ENCODE results near the gene KLHDC7B.

Gene KLHDC7B

DNA sequence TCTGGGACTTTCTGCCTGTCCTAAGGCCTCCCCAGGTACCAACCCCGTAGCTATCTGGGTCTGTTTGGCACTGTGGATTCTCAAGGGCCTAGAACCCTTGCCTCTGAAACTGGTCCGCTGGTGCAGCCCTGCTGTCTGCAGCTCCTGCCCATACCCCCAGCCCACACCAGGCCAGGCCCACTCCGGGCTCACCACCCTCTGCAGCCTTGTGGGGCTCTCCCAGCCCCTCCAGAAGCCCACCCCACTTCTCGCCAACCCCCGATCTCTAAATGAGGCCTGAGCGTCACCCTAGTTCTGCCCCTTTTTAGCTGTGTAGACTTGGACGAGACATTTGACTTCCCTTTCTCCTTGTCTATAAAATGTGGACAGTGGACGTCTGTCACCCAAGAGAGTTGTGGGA is 4.7 kb downstream of the KLHDC7B start:
- no peak for DNase-seq

DNA sequence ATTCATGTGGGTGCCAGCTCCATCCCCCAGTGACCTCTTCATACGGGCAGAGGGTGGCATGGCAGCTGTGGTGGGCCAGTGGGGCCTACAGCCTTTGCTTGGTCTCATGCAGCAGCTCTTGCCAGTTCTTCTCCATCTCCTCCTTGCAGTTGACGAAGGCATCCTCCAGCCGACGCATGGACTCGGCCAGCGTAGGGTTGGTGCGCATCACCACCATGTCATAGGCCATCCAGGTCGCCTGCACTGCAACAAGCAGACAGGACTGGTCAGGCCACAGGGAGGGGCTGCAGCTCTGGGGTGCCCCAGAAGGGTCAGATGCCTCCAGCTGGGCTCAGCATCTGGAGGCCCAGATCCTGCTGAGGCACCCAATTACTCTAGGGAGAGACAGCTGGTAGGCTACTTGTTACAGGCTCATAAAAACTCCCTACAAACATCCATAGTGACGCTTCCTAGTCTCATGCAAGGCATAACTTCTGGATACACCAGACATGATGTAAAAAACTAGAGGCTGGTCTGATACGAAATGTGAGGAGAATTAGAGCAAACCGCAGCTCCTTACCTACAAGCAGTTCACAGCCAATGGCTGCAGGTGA is 5.6 kb downstream of the KLHDC7B start:
- DNase-seq, result no peak

DNA sequence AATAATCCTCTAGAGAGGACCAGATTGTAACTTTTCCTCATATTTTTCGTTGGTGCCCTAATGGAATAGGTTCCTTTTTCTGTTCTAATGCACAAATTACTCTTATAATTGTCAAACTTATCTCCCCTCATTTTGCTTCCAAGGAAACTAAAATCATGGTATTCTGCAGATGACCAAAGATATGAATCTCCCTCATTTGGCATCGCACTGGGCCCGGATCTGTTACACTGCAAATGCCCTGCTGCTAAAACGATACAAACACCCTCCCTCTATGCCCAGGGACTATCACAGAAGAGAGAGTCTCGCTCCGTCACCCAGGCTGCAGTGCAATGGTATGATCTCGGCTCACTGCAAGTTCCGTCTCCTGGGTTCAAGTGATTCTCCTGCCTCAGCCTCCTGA is 7.6 kb downstream of the KLHDC7B start:
- DNase-seq, result no peak

DNA sequence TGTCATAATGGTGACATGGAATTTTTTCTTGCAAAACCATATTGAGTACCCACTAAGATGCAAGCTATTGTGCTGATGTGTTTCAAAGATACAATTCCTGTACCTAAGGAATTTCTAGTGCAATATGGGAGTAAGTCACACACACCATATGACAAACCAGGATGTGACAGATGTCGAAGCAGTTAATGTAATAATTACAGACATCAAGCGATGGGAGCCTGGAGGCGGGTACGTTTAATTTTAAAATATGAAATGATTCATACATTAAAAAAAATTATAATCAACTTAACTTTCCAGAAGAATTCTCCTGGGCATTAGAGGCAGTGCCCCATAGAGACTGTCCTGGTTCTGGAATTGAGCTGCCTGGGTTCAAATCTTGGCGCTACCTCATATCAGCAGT is 11.0 kb downstream of the KLHDC7B start:
- peak; percentile 45 for DNase-seq

DNA sequence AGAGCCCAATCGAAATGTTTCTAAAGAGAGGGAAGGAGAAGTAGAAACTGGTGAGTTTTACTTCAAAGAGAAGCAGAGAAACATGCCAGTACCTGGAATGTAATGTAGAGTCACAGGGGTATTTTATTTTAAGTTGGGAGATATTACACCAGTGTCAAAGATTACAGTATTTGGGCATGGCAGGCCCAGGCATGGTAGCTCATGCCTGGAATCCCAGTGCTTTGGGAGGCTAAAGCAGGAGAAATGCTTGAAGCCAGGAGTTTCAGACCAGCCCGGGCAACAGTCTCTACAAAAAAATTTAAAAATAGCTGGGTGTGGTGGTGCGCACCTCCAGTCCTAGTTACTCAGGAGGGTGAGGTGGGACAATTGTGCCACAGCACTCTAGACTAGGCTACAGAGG is 14.3 kb downstream of the KLHDC7B start:
- DNase-seq, result no peak

DNA sequence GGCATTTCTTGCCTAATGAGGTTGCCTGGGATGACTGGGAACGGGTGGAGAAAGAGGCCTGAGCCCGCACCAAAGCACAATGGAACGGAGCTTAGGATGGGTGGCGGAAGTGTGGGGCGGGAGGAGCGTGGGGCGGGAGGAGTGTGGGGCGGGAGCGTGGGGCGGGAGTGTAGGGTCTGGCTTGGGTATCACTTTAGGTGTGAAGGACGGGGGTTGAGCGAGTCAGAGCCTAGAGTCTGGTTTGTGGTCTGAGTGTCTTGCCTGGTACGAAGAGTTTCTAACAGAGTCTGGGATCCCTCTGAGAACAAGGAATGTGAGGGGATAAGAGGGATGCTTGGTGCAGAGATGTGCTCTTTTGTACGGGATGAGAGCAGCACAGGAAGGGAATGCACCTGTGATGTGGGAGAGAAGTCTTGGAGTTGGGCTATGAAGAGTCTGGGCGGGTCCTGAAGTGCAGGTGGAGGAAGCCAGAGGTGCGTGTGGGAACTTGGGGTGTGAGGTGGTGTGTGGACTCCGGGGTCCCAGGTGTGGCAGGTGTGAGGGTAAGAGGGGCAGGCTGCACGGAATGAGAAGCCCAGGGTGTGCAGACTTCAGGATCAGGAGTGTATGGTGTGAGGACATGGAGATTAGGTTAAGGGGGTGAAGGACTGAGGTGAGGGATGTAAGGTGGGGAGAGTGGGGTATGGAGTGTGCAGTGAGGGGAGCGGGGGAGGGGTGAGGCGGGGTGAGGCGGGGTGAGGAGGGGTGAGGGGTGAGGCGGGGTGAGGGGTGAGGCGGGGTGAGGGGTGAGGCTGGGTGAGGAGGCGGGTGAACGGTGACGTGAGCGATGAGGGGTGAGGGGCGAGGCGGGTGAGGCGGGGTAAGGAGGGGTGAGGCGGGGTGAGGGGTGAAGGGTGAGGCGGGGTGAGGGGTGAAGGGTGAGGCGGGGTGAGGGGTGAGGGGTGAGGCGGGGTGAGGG is 16.0 kb downstream of the KLHDC7B start:
- no peak for DNase-seq

DNA sequence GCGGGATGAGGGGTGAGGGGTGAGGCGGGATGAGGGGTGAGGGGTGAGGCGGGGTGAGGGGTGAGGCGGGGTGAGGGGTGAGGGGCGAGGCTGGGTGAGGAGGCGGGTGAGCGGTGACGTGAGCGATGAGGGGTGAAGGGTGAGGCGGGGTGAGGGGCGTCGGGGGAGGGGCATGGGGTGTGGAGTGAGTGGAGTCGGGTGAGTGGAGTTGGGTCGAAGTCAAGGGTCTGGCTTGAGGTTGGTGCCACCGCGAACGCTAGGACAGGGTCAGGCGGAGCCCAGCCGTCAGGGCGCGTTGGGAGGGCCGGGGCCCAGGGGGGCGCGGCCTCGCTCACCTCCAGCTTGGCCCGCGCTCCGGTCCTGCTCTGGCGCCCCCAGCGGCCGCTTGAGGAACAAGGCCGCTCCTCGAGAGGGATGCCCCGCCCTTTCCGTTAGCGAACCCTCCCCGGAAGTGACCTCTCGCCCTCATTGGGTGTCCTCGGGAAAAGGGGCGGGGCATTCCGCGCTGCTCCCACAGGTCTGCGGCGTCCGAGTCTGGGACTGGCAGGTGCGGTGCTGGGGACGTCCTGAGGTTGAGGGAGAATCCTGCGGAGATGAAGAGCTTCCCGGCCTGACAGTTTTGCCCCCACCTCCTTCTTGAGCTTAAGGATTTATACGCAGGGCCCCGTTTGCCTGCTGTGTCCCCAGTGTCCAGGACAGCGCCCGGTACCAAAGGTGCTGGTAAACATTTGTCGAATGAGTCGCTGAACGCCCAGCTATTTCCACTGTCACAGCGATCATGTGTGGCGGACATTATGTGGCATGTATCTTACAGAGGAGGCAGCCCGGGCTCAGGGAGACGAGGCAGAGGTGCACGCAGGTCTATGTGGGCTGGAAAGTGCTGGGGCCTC is 17.1 kb downstream of the KLHDC7B start, which contains the start of gene SYCE3:
Gene SYCE3, minus strand, starts transcription at position 397 of the 890 bp plus-strand sequence. CDS start 6,514 bp downstream, outside the sequence.
- DNase-seq, result peak; percentile 97

DNA sequence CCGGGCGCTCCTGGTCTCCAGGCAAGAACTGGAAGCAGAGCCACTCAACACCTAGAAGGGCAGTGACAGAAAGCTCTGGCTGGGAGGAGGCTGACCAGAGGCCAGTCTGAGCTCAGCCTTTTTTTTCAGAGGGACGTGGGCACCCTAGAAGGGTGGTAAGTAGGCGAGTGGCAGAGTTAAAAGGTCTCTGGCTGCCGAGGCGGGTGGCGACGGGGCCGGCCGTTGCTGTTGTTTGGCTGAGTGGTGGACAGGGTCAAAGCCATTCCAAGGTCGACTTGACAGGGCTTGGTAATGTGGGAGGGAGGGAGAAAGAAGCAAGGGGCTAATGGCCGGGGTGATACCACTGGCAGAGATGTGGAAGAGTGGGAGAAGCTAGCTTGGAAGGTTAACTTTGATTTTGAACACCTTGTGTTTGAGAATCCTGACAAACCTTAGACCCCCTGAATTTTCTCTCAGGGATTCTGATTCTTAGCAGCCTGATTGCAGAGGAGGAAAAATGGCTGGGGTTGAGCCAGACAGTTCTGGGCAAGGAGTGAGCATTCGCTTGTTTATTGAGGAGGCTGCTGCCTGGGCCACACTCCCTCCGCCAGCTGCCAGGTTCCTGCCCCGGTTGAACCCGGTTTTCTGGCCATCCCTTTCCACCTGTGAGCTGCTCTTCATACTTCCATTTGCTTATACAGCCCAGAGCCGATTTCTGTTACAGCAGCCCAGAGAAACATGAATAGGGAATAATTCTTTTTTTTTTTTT is 17.9 kb downstream of the KLHDC7B start:
- DNase-seq, result no peak

DNA sequence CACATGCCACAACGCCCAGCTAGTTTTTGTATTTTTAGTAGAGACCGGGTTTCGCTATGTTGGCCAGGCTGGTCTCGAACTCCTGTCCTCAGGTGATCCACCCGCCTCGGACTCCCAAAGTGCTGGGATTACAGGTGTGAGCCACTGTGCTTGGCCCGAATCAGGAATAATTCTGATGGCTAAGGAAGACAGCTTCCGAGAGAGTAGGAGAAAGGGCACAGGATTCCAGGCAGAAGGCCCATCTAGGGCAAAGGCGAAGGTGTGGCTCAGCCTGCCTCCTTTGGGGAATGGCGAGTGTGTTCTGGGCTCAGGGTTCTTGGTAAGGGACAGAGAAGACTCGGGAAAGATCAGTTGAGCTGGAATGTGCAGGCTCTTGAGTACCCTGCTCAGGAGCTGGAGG is 18.6 kb downstream of the KLHDC7B start:
- DNase-seq, result no peak

DNA sequence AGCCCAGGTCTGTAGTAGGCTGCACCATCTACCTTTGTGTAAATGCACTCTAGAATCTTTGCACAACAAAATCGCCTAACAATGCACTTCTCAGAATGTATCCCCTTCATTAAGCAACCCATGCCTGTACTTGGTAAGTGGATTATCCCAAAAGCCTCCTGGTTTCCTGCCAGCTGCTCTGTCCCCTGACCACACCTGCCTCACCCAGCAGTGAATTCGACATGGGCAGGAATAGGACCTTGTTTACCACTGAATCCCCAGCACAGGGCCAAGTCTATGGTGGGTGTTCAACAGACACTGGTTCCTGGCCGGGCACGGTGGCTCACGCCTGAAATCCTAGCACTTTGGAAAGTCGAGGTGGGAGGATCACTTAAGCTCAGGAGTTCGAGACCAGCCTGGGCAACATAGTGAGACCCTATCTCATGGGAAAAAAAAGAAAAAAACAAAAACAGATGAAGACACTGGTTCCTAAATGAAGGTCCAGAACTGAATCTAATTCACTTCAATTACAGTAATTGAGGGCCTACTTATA is 22.1 kb downstream of the KLHDC7B start:
- DNase-seq, result no peak

DNA sequence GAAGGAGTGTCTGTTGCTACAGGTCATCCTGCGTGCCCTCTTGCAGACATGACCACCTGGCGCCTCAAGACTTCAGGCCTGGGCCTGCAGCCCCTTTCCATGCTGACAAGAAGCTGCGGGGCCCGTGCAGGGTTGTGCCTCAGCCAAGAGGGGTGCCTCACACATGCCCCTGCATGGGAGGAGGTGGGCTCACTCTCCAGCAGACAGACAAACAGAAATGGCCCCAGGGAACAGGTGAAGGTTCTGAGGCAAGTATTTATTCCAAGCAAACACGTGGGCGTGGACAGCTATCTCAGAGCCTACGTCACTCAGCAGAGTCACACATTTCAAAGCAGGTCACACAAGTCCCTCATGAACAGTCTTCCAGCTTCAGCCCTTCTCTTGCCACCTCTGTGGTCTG is 22.9 kb downstream of the KLHDC7B start:
- no peak for DNase-seq

DNA sequence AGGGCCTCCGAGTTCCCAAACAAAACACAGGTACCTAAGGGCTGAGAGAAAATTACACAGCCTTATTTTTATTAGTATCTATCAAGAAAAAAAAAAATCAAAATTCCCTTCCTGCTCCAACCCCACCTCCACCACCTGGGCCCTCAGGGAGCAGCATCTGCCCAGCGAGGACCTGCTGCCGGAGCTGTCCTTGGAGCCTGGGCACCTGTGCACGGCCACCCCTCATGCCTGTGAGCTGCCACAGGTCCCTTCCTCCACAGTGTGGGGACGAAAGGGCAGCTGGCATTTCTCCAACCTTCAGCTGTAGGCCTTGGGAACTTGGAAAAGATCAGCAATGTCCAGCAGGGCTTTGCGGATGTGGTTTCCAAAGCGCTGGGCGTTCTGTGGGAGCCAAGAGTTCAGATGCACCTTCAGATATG is 23.4 kb downstream of the KLHDC7B start:
- DNase-seq, result no peak

DNA sequence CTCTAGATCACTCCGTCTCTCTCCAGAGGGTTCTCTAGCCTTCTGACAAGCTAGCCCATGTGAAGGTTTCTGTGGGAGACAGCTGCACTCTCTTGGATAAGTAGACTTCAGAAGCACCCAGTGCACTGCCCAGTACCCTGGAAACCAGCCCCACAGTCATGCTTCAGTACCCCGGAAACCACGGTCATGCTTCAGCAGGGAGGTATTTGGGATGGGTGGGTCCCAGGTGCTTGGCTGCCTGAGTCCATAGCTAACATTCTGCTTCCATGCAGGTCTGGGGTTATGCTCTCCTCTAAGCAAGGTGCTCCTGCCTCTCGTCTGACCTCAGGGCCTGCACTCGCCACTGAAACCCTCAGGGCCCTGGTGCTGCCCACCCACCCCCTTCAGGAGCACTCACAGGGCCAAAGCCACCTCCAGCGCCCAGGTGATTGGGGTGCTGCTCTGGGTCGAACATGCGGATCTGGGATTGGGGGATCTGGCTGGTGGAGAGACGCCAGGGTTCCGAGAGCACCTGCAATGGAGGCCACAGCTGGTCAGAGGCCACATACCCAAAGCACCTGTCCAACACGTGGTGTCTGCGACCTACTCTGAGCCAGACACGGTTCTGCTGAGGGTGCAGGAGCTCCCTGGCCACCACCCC is 24.3 kb downstream of the KLHDC7B start:
- DNase-seq, result no peak

DNA sequence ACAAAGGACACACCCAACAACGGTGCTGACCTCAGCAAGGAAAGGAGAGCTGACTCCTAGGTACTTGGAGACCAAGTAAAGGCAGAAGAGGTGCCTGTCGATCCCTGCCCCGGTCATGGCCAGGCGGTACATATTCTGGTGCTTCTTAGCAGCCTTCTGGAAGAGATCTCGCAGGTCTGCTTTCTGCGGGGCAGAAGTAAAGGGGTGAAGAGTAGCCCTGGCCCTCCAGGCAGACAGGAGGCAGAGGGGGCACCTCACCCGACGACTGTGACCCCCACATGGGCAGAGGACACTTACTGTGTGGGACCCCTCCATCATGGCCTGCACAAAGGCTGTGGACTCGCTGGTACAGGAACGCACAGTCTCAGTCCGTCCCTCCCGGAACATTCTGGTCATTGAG is 25.2 kb downstream of the KLHDC7B start:
- DNase-seq, result no peak

DNA sequence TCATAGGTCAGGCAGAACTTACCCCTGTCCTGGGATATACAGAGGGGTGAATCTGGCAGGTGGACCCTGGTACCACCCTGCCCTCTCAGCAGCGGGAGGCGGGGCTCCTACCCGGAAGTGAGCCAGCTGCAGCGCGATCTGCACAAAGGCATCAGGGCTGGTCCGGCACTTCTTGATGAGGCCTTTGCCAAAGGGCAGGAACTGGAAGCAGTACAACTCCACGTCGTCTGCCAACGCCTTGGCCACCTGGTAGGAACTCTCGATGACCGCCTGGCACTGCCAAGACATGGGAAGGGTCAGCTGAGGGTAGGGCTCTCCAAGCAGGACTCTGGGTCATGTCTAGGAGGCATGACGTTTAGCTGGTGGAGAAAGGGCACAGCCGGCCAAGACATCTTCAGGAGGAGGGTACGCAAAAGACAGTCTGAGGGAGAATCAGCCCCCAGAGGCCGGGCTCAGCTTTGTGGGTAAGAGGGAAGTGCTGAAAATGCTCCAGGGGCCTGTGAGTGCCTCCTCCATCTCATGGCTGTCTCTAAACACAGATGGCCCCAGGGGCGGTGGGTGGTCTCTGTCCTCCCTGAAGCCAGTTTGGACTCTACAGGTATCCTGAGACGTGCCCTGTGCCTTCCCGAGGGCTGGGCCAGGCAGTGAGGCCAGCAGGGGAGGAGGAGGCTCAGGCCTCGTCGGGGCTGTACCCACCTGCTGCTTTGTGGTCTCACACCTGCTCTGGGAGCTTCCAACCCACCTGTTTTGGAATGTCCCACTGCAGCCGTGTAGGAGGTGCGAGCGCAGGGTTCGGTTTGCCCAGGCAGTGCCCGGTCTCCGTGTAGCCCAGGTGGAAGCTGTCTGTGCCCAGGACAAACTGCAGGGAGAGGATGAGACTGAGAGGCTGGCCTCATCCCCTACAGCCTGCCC is 25.8 kb downstream of the KLHDC7B start:
- no peak for DNase-seq

DNA sequence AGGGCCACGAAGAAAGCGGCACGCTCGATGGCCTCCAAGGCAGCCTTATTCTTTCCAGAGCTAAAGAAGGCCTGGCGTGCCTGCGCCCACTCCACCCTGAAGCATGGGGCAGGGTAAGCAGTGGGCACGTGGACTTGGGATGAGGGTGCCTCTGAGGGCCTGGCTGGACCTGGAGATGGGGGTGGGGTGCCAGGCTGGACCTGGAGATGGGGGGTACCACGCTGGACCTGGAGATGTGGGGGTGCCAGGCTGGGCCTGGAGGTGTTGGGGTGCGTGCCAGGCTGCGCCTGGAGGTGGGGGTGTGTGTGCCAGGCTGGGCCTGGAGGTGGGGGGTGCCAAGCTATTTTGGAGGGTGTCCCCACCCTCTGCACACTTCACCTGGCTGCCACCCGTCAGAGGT is 27.3 kb downstream of the KLHDC7B start:
- DNase-seq, result no peak

DNA sequence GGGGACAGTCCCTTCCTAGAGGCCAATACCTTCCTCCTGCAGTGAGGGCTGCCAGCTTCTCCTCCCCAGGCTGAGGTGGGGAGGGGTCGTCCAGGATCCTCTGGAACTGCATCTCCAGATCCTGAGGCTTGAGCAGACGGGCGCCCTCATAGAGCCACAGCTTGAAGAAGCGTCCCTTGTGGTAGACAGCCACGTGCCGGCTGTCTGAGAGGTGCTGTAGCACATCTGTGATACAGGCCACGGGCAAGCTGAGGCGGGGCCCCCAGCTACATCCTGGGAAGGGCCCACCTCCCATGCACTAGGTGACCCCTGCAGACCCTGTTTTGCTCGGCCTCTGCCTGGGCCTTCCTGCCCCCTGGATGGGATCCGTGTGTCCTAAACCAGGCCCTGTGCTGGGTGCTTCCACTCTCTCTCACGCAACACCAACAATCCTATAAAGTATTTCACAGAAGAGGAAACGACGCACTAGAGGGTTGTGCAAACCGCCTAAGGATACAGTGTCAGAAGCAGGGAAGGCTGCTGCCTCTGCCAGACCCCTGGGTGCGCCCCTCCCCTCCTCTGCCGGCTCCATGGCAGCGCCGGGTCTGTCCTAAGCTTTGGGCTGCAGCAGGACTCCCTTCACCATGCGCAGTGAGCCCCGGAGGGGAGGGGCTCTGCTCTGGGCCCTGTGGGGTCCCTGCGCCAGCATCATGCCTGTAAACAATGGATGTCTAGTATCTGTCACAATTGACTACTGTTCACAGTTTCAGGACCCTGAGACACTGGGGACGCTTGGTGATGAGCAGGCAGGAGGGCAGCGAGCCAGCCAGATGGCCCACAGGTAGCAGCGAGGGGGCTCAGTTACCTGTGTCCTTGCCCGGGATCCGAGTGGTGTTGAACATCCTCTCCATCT is 28.0 kb downstream of the KLHDC7B start:
- DNase-seq, result no peak

DNA sequence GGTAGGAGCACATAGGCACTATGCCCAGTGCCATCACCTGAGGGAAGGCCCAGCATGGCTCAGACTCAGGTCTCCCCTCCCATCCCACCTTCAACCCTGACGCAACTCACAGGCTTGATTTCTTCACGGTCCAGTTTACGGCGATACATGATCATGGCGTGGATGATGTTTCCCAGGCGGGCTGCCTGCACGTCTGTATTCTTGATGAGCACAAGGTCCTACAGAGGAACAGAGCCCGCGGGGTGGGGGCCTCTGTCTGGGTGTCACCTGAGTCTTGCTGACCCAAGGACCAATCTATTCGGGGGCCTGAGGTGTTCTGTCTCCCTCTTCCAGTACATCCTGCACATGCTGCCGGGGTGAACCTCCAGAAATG is 28.7 kb downstream of the KLHDC7B start:
- DNase-seq, result no peak

DNA sequence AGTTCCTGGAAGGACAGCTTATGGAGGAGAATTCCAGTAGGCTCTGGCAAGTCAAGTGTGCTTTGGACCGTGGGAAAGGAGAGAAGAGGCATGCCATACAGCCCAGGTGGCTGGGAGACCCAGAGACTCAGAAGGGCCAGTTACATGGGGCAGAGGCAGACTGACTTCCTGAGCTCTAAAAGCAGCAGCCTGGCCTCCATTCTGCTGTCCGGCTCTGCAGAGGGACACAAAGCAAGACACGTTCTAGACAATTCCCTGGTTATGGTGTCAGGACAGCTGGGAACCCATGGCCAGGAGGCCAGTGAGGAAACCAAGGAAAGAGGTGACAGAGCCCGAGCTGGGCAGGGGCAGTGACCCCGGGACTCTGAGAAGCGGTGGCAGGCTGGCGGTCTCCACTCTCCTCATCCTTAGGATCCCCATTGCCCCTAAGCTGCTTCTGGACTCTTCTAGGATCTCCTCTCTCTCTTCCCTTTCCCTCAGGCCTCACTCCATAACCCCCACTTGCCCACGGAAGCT is 29.8 kb downstream of the KLHDC7B start:
- DNase-seq, result no peak

Data from NCI-H2171 treated with DMSO at 0.1 percent for 48 hours (cell line).